Measurements from ENCODE around the gene CBLC. TPM values are rescaled to one million over a fixed set of nuclear protein-coding genes. Genes with fewer than 3 reads are reported as not detected.

The CBLC gene
- total and polyA plus RNA-seq, 2 donors (not counting 1 experiment from before 2014, with no cell fraction given), result not detected

DNA sequence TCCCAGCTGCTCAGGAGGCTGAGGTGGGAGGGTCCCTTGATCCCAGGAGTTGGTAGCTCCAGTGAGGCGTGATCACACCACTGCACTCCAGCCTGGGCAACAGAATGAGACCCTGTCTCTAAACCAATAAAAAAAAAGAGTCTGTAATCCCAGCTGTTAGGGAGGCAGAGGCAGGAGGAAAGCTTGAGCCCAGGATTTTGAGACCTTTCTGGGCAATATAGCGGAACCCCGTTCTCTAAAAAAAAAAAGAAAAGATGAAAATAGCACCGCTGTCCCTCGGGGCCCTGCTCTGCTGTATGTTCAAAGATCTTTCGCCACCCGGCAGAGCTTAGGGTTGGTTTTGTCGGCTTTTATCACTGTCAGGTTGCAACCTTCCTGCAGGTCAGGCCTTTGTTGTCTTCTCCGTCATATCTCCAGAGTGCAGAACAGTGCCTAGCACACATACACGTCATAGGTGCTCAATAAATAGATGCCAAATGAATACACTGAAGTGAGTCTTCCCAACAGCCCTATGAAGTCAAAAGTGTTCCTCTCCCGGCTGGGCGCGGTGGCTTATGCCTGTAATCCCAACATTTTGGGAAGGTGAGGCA, 17.8 kb downstream of the CBLC start:
- Histone ChIP-seq H3K27me3 (replicated peaks in 1 of 4; ENCODE audit: control extremely low read depth in 1 of 4, control insufficient read depth in 3 of 4, insufficient read depth in 4 of 4, low read length in 3 of 4) (peaks cover 0 to 5% (median under 1%) of the 10 kb centered on the region in 4 experiments), H3K9ac (ENCODE audit: low read length) (no peak overlapping the region), H3K4me2 (replicated peaks; ENCODE audit: low read depth, low read length, poor library complexity, severe bottlenecking) (peak overlapping the region; percentile 12), H3K4me3 (ENCODE audit: control extremely low read depth in 1 of 5, extremely low read depth in 1 of 5, insufficient read depth in 1 of 5, low read depth in 2 of 5, low read length in 4 of 5) (no peak overlapping the region), H2AFZ (ENCODE audit: insufficient read depth, low read depth, low read length, poor library complexity, severe bottlenecking) (no peak overlapping the region), H3K36me3 (replicated peaks in 1 of 2; ENCODE audit: control extremely low read depth in 1 of 2, control insufficient read depth in 1 of 2, extremely low read depth in 1 of 2, insufficient read depth in 2 of 2, low read length in 1 of 2) (no peaks in the 10 kb centered on the region), H3K79me2 (ENCODE audit: control insufficient read depth, insufficient read depth, low read length) (no peaks in the 10 kb centered on the region), H3K4me1 (ENCODE audit: control insufficient read depth in 2 of 2, insufficient read depth in 2 of 2, low read length in 2 of 2) (peaks cover 15 to 25% of the 10 kb centered on the region in 2 donors), H4K20me1 (ENCODE audit: control insufficient read depth, insufficient read depth, low read length, poor library complexity, severe bottlenecking) (no peaks in the 10 kb centered on the region), H3K9me3 (ENCODE audit: control extremely low read depth in 1 of 3, control insufficient read depth in 2 of 3, insufficient read depth in 1 of 3, low read length in 2 of 3) (no peaks in the 10 kb centered on the region), H3K27ac (ENCODE audit: low read length in 2 of 2) (no peak overlapping the region)
- Mint-ChIP-seq H3K4me1 (peaks cover 12% of the 10 kb centered on the region), H3K9me3 (ENCODE audit: insufficient read depth) (no peaks in the 10 kb centered on the region), H3K27me3 (peaks cover 20% of the 10 kb centered on the region), H3K27ac (no peak overlapping the region), H3K4me3 (no peak overlapping the region)
- DNase-seq (no peak), ATAC-seq (ENCODE audit: low read depth) (no peak)
- WGBS (ENCODE audit: insufficient coverage), result 3% methylated on average over 7 of the region's 13 CpGs
- intact Hi-C loops (cut with micrococcal nuclease), result no loop called here
- ChIA-PET POLR2A (interaction anchor here (0.5 kb wide), 1 partner anchor 168 kb away, joined by 3 read pairs; no protein-coding TSS in a partner anchor), CTCF (interaction anchor here (0.8 to 1.8 kb wide), 5 partner anchors 11 to 138 kb away, joined by 3 to 9 read pairs (median 3); no protein-coding TSS in a partner anchor)
- TF ChIP-seq, protein P1, sequence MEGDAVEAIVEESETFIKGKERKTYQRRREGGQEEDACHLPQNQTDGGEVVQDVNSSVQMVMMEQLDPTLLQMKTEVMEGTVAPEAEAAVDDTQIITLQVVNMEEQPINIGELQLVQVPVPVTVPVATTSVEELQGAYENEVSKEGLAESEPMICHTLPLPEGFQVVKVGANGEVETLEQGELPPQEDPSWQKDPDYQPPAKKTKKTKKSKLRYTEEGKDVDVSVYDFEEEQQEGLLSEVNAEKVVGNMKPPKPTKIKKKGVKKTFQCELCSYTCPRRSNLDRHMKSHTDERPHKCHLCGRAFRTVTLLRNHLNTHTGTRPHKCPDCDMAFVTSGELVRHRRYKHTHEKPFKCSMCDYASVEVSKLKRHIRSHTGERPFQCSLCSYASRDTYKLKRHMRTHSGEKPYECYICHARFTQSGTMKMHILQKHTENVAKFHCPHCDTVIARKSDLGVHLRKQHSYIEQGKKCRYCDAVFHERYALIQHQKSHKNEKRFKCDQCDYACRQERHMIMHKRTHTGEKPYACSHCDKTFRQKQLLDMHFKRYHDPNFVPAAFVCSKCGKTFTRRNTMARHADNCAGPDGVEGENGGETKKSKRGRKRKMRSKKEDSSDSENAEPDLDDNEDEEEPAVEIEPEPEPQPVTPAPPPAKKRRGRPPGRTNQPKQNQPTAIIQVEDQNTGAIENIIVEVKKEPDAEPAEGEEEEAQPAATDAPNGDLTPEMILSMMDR (IDR thresholded peaks at IDR 0.05), result no peak
- TF ChIP-seq EZH2 (IDR thresholded peaks at IDR 0.05; ENCODE audit: borderline replicate concordance, insufficient read depth, low read depth, low read length, poor library complexity, severe bottlenecking), result no peak

- Histone ChIP-seq H3K4me3 (ENCODE audit: control extremely low read depth in 1 of 5, extremely low read depth in 1 of 5, insufficient read depth in 1 of 5, low read depth in 2 of 5, low read length in 4 of 5) (no peak overlapping the region), H2AFZ (ENCODE audit: insufficient read depth, low read depth, low read length, poor library complexity, severe bottlenecking) (peak overlapping the region; percentile 46), H3K9ac (ENCODE audit: low read length) (no peak overlapping the region), H3K4me2 (replicated peaks; ENCODE audit: low read depth, low read length, poor library complexity, severe bottlenecking) (peak overlapping the region; percentile 24), H3K27me3 (replicated peaks in 1 of 4; ENCODE audit: control extremely low read depth in 1 of 4, control insufficient read depth in 3 of 4, insufficient read depth in 4 of 4, low read length in 3 of 4) (peaks cover 0 to 5% (median under 1%) of the 10 kb centered on the region in 4 experiments), H4K20me1 (ENCODE audit: control insufficient read depth, insufficient read depth, low read length, poor library complexity, severe bottlenecking) (no peaks in the 10 kb centered on the region), H3K36me3 (replicated peaks in 1 of 2; ENCODE audit: control extremely low read depth in 1 of 2, control insufficient read depth in 1 of 2, extremely low read depth in 1 of 2, insufficient read depth in 2 of 2, low read length in 1 of 2) (no peaks in the 10 kb centered on the region), H3K9me3 (ENCODE audit: control extremely low read depth in 1 of 3, control insufficient read depth in 2 of 3, insufficient read depth in 1 of 3, low read length in 2 of 3) (no peaks in the 10 kb centered on the region), H3K79me2 (ENCODE audit: control insufficient read depth, insufficient read depth, low read length) (no peaks in the 10 kb centered on the region), H3K4me1 (ENCODE audit: control insufficient read depth in 2 of 2, insufficient read depth in 2 of 2, low read length in 2 of 2) (peaks cover 15 to 26% of the 10 kb centered on the region in 2 donors), H3K27ac (ENCODE audit: low read length in 2 of 2) (no peak overlapping the region)
- Mint-ChIP-seq H3K27ac (no peak overlapping the region), H3K4me1 (peaks cover 12% of the 10 kb centered on the region), H3K27me3 (peaks cover 20% of the 10 kb centered on the region), H3K4me3 (no peak overlapping the region), H3K9me3 (ENCODE audit: insufficient read depth) (no peaks in the 10 kb centered on the region)
- ChIA-PET POLR2A (no interaction called here), CTCF (interaction anchor here (3.5 kb wide), 1 partner anchor 72 kb away, joined by 11 read pairs; no protein-coding TSS in a partner anchor)
- TF ChIP-seq, protein P1 (IDR thresholded peaks at IDR 0.05), result no peak
- TF ChIP-seq EZH2 (IDR thresholded peaks at IDR 0.05; ENCODE audit: borderline replicate concordance, insufficient read depth, low read depth, low read length, poor library complexity, severe bottlenecking), result no peak
- intact Hi-C loops (cut with micrococcal nuclease), result no loop called here
- no peak for ATAC-seq (ENCODE audit: low read depth)
- 14% methylated on average over 7 of the region's 12 CpGs for WGBS (ENCODE audit: insufficient coverage)
- DNase-seq, result no peak
These were observed 19.0 kb downstream of the CBLC start for GRCh38 chr19:44796701-44797115.

Data from B cell (primary cell).